T-cell (primary cell): ENCODE results near the gene WDR18. TPM values are rescaled to one million over a fixed set of nuclear protein-coding genes. Genes with fewer than 3 reads are reported as not detected.

Experiments used
- ATAC-seq, 4 experiments: fragments of 200-7000 bp in 3 of 4; fragments of 150-1000 bp in 1 of 4; cut with Tn5 transposase; replicated peaks in 1 of 4; 1 replicate in 3 of 4; 2 replicates in 1 of 4; pipeline ENCODE4 v1.10.0; 2021; ENCODE audit warnings: moderate library complexity in 3 of 4, mild to moderate bottlenecking in 2 of 4, moderate number of reproducible peaks in 1 of 4
- CTCF ChIA-PET, 2 donors: fragments of 300-600 bp; sonication (Branson Sonifier 250); formaldehyde crosslinking; loops; one replicate each; lab custom pipeline; 2022; ENCODE audit warnings: antibody characterized with exemption in 2 of 2; lab: Charles Lee
- POLR2A ChIA-PET, 2 donors: fragments of 300-600 bp; sonication (Branson Sonifier 250); formaldehyde crosslinking; loops; one replicate each; lab custom pipeline; 2022; ENCODE audit warnings: antibody characterized with exemption in 2 of 2; lab: Charles Lee
- DNase-seq, 35 experiments: peaks; one replicate each; pipeline versions ENCODE4 v3.0.0 to v3.0.0-alpha.2; 2013 to 2023
- H3K27ac ChIP-seq: one replicate; pipeline ENCODE4 v1.5.1; 2013; ENCODE audit warnings: low read length
- H3K27me3 ChIP-seq, 2 experiments: replicated peaks in 1 of 2; 1 replicate in 1 of 2; 2 replicates in 1 of 2; pipeline versions ENCODE4 v1.6.1 to v1.7.0; 2013; ENCODE audit warnings: low read length in 1 of 2, mixed read lengths in 1 of 2; ENCODE audit not compliant: control insufficient read depth in 2 of 2, insufficient read depth in 2 of 2; ENCODE audit errors: extremely low read depth in 1 of 2
- H3K36me3 ChIP-seq, 2 donors: 1 replicate in 1 of 2; 2 replicates in 1 of 2; pipeline versions ENCODE4 v1.6.1 to v1.7.0; 2013; ENCODE audit warnings: low read length in 1 of 2; ENCODE audit not compliant: control insufficient read depth in 2 of 2, insufficient read depth in 1 of 2; ENCODE audit errors: extremely low read depth in 1 of 2
- H3K4me1 ChIP-seq, 2 experiments: 1 replicate in 1 of 2; 2 replicates in 1 of 2; pipeline versions ENCODE4 v1.6.1 to v1.7.0; 2013; ENCODE audit warnings: low read length in 2 of 2, mixed read lengths in 1 of 2; ENCODE audit not compliant: insufficient read depth in 2 of 2, control insufficient read depth in 1 of 2; ENCODE audit errors: extremely low read depth in 1 of 2
- H3K4me3 ChIP-seq, 2 donors: 1 replicate in 1 of 2; 2 replicates in 1 of 2; pipeline versions ENCODE4 v1.5.1 to v1.7.0; 2013; ENCODE audit warnings: mild to moderate bottlenecking in 2 of 2, low read length in 1 of 2, moderate library complexity in 1 of 2; ENCODE audit not compliant: control insufficient read depth in 1 of 2; ENCODE audit errors: extremely low read depth in 1 of 2
- H3K9me3 ChIP-seq: 2 replicates; pipeline ENCODE4 v1.7.0; 2013
- H3K27ac Mint-ChIP-seq, 2 donors: one replicate each; pipeline ENCODE4 v1.8.0; 2020 to 2021; ENCODE audit warnings: mild to moderate bottlenecking in 2 of 2, mixed read lengths in 2 of 2
- H3K27me3 Mint-ChIP-seq, 2 donors: one replicate each; pipeline ENCODE4 v1.8.0; 2021 to 2022; ENCODE audit warnings: mixed read lengths in 2 of 2
- H3K36me3 Mint-ChIP-seq: one replicate; pipeline ENCODE4 v1.8.0; 2021; ENCODE audit warnings: mixed read lengths
- H3K4me1 Mint-ChIP-seq, 3 donors: one replicate each; pipeline ENCODE4 v1.8.0; 2020 to 2022; ENCODE audit warnings: mixed read lengths in 3 of 3, mild to moderate bottlenecking in 1 of 3
- H3K4me3 Mint-ChIP-seq, 3 donors: one replicate each; pipeline ENCODE4 v1.8.0; 2020 to 2022; ENCODE audit warnings: mild to moderate bottlenecking in 3 of 3, mixed read lengths in 3 of 3, moderate library complexity in 3 of 3
- H3K9me3 Mint-ChIP-seq, 3 donors: one replicate each; pipeline ENCODE4 v1.8.0; 2020 to 2022; ENCODE audit warnings: mixed read lengths in 3 of 3
- WGBS: methylation state at CpG from one replicate; pipeline ENCODE4 v1.1.5; 2013; ENCODE audit warnings: missing lambda C conversion rate; ENCODE audit not compliant: insufficient coverage; 5-methylcytosine and 5-hydroxymethylcytosine counted together
- total RNA-seq, 35 experiments: library from RNA in 6 of 35; stranded (reverse) in 6 of 35; fragments of 120-200 nt in 1 of 35; gene quantifications; one replicate each; pipeline versions ENCODE4 v1.2.1 to v1.2.4 and lab custom pipeline; 2013 to 2026

The WDR18 gene
- total RNA-seq, 5 donors from 2014 or later (not counting 1 experiment from before 2014, with no cell fraction given) = 24.6 to 65.9 (median 53.5) TPM

DNA sequence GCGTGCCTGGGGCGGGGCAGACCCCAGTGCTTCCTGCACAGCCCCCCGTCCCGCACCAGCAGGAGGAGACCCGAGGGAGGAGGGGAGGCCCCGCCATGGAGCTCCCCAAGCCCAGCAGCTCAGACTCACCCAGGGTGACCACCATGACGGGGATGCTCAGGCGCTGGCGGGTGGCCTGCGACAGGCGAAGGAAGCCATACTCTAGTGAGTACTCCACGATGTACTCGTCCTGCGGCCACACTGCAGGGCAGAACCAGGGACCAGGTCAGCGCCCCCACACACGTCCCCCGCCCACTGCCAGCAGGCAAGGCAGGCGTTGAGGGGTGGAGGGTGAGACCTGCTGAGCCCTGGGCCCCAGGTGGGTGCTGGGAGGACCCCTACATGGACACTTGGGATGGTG, 28.2 kb downstream of the WDR18 start:
- no peak overlapping the region for H3K27ac ChIP-seq
- H3K36me3 ChIP-seq = peaks cover 19 to 40% of the 10 kb centered on the region in 2 donors
- ChIA-PET POLR2A (no interaction called here), CTCF (no interaction called here)
- peaks cover 0 to 34% of the 10 kb centered on the region in 2 experiments for H3K4me1 ChIP-seq
- DNase-seq (no peak), ATAC-seq (no peak)
- no peaks in the 10 kb centered on the region for H3K27me3 ChIP-seq
- 95% methylated on average over 18 of the region's 18 CpGs for WGBS
- no peaks in the 10 kb centered on the region for H3K36me3 Mint-ChIP-seq
- H3K9me3 Mint-ChIP-seq = no peaks in the 10 kb centered on the region
- H3K4me3 ChIP-seq = no peak overlapping the region
- H3K4me3 Mint-ChIP-seq = no peak overlapping the region
- H3K9me3 ChIP-seq = no peaks in the 10 kb centered on the region
- no peaks in the 10 kb centered on the region for H3K27me3 Mint-ChIP-seq
- H3K4me1 Mint-ChIP-seq = peaks cover 6 to 20% (median 20%) of the 10 kb centered on the region in 3 donors
- no peak overlapping the region for H3K27ac Mint-ChIP-seq

DNA sequence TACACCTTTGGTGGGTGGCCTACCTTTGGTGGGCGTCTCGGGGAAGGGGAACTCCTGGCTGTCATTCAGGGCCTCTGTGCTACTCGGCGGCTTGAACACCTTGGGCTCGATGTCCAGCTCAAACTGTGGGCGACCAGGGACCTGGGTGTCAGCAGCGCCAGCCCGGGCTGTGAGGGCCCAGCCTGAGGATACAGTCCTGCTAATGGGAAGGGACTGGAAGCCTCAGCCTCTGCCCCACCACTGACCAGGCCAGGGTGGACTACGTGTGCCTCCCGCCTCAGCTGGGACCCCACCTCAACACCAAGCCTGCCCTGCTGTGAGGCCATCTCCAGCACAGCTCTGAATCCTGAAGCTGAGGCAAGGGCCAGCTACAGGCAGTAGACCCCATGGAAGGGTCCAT, 29.1 kb downstream of the WDR18 start:
- POLR2A ChIA-PET = interaction anchor here (0.6 to 0.8 kb wide), 3 partner anchors 12 to 120 kb away, joined by 3 to 6 read pairs (median 4); partner anchors contain the start of genes MED16 (in 1 of the 2) and RNU6-9 (in 1 of the 2)
- Histone ChIP-seq H3K9me3 (no peaks in the 10 kb centered on the region), H3K36me3 (peaks cover 19 to 40% of the 10 kb centered on the region in 2 donors), H3K4me3 (no peak overlapping the region), H3K4me1 (peaks cover under 1 to 43% of the 10 kb centered on the region in 2 experiments), H3K27me3 (no peaks in the 10 kb centered on the region), H3K27ac (no peak overlapping the region)
- Mint-ChIP-seq H3K4me1 (peaks cover 14 to 29% (median 28%) of the 10 kb centered on the region in 3 donors), H3K27ac (no peak overlapping the region), H3K4me3 (no peak overlapping the region), H3K9me3 (no peaks in the 10 kb centered on the region), H3K27me3 (no peaks in the 10 kb centered on the region), H3K36me3 (no peaks in the 10 kb centered on the region)
- DNase-seq (no peak), ATAC-seq (no peak)
- 93% methylated on average over 10 of the region's 10 CpGs for WGBS
- CTCF ChIA-PET = no interaction called here

- Histone ChIP-seq H3K4me3 (no peak overlapping the region), H3K36me3 (peaks cover 15 to 40% of the 10 kb centered on the region in 2 donors)
- no peak overlapping the region for H3K4me3 Mint-ChIP-seq
Measured at GRCh38 chr19:1014161-1015060, 30.3 kb downstream of the WDR18 start.

DNA sequence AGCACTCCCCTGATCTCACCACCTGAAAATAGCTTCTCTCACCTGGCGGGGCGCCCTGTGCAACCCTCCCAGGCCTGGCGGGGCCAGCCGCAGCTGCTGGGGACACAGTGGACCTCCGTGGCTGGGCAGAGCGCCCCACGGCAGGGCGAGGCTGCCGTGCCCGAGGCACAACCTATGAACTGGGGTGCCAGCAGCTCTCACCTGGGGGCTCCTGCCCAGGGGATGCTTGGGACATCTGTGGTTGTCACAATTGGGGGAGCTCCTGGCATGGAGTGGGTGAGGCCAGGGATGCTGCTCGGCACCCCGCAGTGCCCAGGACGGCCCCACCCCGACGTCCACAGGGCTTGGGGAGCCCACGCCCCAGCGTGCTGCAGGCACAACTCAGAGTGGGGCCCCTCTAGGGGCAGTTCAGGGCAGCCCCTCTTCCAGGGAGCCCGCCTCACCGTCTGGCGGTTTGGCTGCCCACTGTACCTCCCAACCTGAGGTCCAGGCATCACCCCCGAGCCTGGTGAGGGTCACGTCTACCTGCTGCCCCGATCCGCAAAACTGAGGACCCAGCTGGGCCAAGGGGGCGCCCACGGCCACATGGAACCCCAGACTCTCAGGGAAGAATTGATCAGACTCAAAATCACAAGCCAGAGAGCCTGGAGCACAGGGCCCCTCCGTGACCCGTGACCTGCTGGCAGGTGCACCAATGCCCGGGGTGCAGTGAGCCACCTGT, 31.1 kb downstream of the WDR18 start:
- H3K36me3 ChIP-seq = peaks cover 12 to 37% of the 10 kb centered on the region in 2 donors
- H3K27me3 ChIP-seq = no peaks in the 10 kb centered on the region
- H3K27ac Mint-ChIP-seq = no peak overlapping the region
- 96% methylated on average over 26 of the region's 29 CpGs for WGBS
- peak overlapping the region in 1 of 3 donors; percentile 22 for H3K4me3 Mint-ChIP-seq
- ATAC-seq = no peak
- H3K4me1 ChIP-seq = peaks cover 10 to 63% of the 10 kb centered on the region in 2 experiments
- H3K27ac ChIP-seq = no peak overlapping the region
- no peaks in the 10 kb centered on the region for H3K27me3 Mint-ChIP-seq
- no peaks in the 10 kb centered on the region for H3K9me3 Mint-ChIP-seq
- H3K4me1 Mint-ChIP-seq = peaks cover 24 to 48% (median 42%) of the 10 kb centered on the region in 3 donors
- ChIA-PET CTCF (no interaction called here), POLR2A (no interaction called here)
- H3K4me3 ChIP-seq = no peak overlapping the region
- H3K36me3 Mint-ChIP-seq = no peaks in the 10 kb centered on the region
- H3K9me3 ChIP-seq = no peaks in the 10 kb centered on the region
- DNase-seq = no peak

More at GRCh38 chr19:1014161-1015060, 30.3 kb downstream of the WDR18 start:
- POLR2A ChIA-PET = interaction anchor here in 1 of 2 donors (0.8 kb wide), 1 partner anchor 121 kb away, joined by 6 read pairs; the partner anchor contains the start of genes MED16 and RNU6-9
- Mint-ChIP-seq H3K4me1 (peaks cover 24 to 40% (median 38%) of the 10 kb centered on the region in 3 donors), H3K27me3 (no peaks in the 10 kb centered on the region), H3K27ac (peak overlapping the region in 1 of 2 donors; percentile 48), H3K36me3 (no peaks in the 10 kb centered on the region), H3K9me3 (no peaks in the 10 kb centered on the region)
- ATAC-seq (no peak), DNase-seq (no peak)
- H3K9me3 ChIP-seq = no peaks in the 10 kb centered on the region
- no peak overlapping the region for H3K27ac ChIP-seq
- WGBS = 91% methylated on average over 43 of the region's 49 CpGs
- H3K27me3 ChIP-seq = no peaks in the 10 kb centered on the region
- CTCF ChIA-PET = no interaction called here
- H3K4me1 ChIP-seq = peaks cover 8 to 55% of the 10 kb centered on the region in 2 experiments

- Histone ChIP-seq H3K36me3 (peaks cover 7 to 33% of the 10 kb centered on the region in 2 donors), H3K4me1 (peaks cover 10 to 67% of the 10 kb centered on the region in 2 experiments), H3K4me3 (no peak overlapping the region), H3K27ac (no peak overlapping the region), H3K9me3 (no peaks in the 10 kb centered on the region), H3K27me3 (no peaks in the 10 kb centered on the region)
- ATAC-seq (no peak), DNase-seq (no peak)
- Mint-ChIP-seq H3K4me3 (peak overlapping the region in 2 of 3 donors; percentile 9 to 90), H3K9me3 (no peaks in the 10 kb centered on the region), H3K27ac (no peak overlapping the region), H3K4me1 (peaks cover 24 to 48% (median 42%) of the 10 kb centered on the region in 3 donors), H3K27me3 (no peaks in the 10 kb centered on the region), H3K36me3 (no peaks in the 10 kb centered on the region)
- ChIA-PET POLR2A (interaction anchor here in 1 of 2 donors (0.6 kb wide), 1 partner anchor 212 kb away, joined by 9 read pairs; no protein-coding TSS in a partner anchor), CTCF (no interaction called here)
- WGBS = 87% methylated on average over 24 of the region's 31 CpGs
Measured at GRCh38 chr19:1015782-1016646, 31.9 kb downstream of the WDR18 start.
